Skeletal muscle cell (primary cell): ENCODE data around the gene HDAC7.
"Not testable (repeated sequence)": the region's sequence is repeated elsewhere in the genome, so short reads cannot be mapped to it uniquely, and the experiment has no call there.

Experiments used
- DNase-seq: peaks from one replicate; pipeline ENCODE4 v3.0.0-alpha.2; 2010; ENCODE audit warnings: low read depth
- H3K4me3 ChIP-seq: 2 replicates; pipeline ENCODE4 v1.5.1; 2011; ENCODE audit warnings: low read depth, mild to moderate bottlenecking, control low read depth, low read length, moderate library complexity

Gene HDAC7

DNA sequence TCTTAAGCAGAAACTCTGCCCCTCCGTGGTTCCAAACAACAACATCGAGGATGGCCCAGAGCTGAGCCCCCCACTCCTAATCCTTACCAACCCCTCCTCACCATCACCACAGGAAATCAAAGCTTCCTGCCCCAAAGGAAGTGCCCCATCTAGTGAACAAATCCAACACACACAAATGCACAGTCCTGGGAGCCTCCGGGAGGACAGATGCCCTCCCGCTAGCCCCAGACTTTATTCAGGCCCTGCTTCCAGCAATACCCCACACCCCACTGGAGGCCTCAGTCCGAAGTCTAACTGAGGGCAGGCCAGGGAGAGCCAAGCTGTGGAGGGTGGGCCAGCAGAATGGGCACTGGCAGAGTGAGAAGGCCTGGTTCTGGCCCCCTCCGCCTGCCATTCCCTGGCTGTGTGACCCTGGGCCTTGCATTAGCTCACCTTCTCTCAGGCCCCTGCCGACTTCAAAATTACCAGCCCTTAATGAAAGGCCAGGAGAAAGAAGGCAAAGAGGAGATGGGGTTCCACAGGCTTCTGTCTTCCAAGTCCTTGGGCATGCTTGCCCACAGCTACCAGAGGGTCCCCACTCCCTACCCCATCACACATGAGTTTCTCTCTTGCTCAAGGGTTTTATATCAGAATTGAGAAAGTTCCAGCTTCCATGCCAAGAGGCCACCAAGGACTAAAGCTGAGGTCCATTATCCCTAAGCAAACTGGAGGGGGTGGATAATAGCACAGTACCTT, 2.3 kb downstream of the HDAC7 start:
- peak overlapping the region; percentile 79 for H3K4me3 ChIP-seq
- DNase-seq, result no peak

- H3K4me3 ChIP-seq, result peak overlapping the region; percentile 79
These were observed 3.1 kb downstream of the HDAC7 start for GRCh38 chr12:47816403-47817271.

DNA sequence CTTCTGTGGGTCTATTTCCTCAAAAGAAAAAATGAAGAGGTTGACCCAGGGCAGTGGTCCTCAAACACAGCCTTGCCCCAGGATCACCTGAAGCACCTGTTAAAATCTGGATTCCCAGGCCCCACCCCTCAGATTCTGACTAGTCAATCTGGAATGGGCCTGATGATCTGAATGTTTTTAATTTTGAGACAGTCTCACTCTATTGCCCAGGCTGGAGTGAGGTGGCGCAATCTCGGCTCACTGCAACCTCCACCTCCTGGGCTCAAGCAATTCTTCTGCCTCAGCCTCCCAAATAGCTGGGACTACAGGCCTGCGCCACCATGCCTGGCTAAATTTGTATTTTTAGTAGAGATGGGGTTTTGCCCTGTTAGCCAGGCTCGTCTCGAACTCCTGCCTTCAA, 4.3 kb downstream of the HDAC7 start:
- not testable (repeated sequence) for DNase-seq, H3K4me3 ChIP-seq

More at GRCh38 chr12:47816403-47817271, 3.1 kb downstream of the HDAC7 start:
- DNase-seq, result no peak

DNA sequence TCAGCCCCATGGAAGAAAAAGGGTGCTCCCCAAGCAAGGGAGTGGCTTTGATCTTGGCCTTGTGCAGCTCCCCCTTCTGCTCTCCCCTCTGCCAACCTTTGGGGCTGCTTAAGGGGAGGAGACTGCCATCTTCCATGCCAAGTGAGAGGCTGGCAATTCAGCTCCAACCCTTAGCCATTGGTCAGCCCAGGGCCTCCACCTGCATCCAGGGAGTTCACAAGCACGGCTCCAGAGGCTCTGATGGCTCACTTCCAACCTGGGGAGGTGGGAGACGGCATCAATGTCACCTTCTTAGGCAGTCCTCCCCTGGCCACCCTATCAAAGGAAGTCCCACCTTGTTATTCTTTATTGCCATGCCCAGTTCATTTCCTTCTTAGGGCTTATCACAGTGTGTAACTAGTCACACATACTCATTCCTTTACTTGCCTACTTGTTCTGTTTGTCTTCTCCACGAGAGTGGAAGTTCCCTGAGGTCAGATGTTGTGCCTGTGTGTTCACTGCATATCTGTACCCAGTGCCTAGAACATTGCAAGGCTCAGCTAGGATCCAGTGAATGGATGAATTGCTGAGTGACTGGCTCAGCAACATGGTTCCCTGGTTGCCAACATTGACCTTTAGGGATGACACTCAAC, 5.0 kb downstream of the HDAC7 start:
- H3K4me3 ChIP-seq, result no peak overlapping the region
- no peak for DNase-seq

- DNase-seq, result no peak
- peak overlapping the region; percentile 28 for H3K4me3 ChIP-seq
These were observed 6.0 kb downstream of the HDAC7 start for GRCh38 chr12:47813511-47814196.

DNA sequence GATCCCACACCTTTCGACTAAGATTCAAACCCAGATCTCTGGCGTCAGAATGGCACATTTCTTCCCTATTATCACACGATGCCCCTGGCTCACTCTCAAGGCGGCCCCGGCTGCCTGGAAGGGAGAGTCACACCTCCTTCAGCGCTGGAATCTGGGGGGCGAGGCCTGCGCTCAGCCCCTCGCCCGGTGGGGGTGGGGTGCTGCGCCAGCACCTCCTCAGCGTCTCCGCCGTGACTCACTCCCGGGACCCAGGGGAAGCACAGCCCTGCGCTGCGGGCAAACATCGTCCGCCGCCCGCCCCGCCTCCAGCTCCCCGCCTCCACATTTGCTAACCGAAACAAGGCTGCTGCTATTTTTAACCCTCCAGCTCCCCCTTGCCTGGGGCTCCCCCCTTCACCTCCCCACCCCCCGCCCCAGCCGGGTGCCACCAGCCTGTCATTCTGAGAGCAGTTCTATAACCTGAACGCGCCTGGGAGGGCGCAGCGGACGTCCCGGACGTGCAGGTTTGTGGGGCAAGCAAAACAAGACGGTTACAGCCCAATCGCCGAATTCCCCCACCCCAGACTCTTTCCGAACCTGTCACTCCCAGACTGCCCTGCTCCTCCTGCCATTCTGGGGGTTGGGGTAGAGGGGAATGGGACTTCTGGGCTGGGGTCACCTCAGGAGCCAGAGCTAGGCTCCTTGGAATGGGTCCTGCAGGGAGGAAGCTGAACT, 6.7 kb downstream of the HDAC7 start:
- peak overlapping the region; percentile 28 for H3K4me3 ChIP-seq
- peak; percentile 79 for DNase-seq

- DNase-seq, result peak; percentile 61
- H3K4me3 ChIP-seq, result no peak overlapping the region
These were observed 7.9 kb downstream of the HDAC7 start for GRCh38 chr12:47811581-47812484.

DNA sequence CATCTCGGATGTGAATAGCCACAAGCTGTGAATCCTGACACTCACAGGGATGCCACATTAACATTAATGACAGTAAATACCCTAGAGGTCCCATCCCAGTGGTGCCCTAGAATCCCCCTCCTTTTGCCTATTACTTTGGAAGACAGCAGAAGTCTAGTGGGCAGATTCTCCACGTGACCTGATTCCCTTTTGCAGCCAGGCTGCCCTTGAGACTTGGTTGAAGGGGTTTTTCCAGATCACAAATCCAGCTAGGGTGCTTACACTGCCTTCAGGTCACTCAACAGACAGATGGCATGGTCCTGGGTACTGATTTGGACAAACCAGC, 8.7 kb downstream of the HDAC7 start:
- H3K4me3 ChIP-seq, result no peak overlapping the region
- DNase-seq, result no peak

GRCh38 chr12:47809518-47809917, 10.2 kb downstream of the HDAC7 start:
- DNase-seq, result not testable (repeated sequence)

DNA sequence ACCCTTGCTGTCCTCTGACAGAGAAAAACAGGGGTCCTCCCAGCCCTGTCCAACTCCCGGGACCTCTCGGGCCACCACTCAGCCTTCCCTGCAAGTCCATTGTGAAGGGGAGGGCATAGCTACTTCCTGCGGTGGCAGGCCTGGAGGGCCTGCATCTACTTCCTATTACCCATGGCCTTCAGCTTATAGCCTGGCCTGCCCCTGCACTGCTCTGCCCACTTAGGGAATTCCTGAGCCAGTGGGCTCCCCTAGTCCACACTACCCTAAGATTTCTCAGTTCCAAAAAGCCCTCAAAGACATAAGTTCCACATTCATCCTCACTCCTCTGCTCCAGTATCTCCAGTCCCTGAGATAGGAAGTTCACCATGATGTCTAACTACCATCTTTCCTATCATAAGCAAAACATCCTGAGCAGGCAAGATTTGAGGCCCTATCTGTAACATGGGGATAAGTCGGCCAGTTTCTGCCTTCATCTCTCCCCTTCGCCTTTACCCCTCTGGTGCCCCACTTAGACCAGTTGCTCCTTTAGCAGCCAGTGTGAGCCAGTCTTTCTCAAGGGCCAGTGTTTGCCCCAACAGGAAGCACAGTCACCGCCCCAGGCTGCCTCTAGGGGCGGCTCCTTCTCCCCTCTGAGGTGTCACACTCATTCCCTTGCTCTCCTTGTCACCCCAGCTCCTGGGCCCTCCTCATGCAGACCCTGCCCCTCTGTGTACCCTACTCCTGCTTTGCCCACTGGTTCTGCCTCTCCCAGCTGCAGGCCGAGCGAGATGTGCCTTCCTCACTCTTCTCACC, 10.9 kb downstream of the HDAC7 start:
- DNase-seq, result no peak

More at GRCh38 chr12:47809518-47809917, 10.2 kb downstream of the HDAC7 start:
- H3K4me3 ChIP-seq, result not testable (repeated sequence)

GRCh38 chr12:47808050-47808449, 11.7 kb downstream of the HDAC7 start:
- H3K4me3 ChIP-seq, result no peak overlapping the region
- DNase-seq, result no peak

More for the DNA sequence above, 10.9 kb downstream of the HDAC7 start:
- H3K4me3 ChIP-seq, result no peak overlapping the region

- no peak overlapping the region for H3K4me3 ChIP-seq
- no peak for DNase-seq
These were observed 12.4 kb downstream of the HDAC7 start for GRCh38 chr12:47807338-47807737.

DNA sequence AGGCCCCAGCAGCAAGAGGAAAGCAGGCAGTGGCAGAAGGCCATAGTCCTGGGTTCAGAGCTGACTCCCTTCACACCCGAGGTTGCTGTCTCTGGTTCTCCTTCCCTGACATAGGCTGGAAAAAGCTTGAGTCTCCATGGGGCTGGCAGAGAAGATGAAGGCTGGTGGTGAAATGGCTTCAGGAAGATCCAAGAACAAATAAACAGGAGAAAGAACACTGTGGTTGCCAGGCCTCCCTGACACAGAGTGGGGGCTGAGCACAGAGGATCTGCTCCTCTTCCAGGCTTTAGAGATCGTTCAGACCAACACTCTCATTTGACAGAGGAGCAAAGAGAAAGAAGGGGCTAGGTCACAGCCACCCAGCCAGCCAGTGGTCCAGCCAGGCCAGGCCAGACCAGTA, 14.3 kb downstream of the HDAC7 start:
- no peak overlapping the region for H3K4me3 ChIP-seq
- DNase-seq, result no peak

DNA sequence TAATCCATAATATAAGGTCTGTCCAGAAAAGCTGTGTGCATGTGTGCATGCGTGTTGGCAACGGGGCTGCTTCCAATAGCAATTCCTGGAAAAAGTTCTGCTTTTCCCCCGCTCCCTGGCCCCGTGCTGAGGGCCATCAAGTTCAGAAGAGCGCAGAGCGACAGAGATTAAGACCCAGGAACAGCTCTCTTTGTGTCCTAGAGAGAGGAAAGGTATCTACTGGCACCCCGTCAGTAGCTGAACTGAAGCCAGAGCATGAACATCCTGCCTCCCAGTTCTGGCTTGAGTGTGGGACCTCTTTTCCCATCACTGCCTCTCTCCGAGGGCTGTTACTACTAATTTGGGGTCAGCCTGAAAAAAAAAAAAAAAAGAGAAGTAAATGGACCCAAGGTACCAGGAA, 15.5 kb downstream of the HDAC7 start:
- H3K4me3 ChIP-seq, result no peak overlapping the region
- DNase-seq, result no peak

DNA sequence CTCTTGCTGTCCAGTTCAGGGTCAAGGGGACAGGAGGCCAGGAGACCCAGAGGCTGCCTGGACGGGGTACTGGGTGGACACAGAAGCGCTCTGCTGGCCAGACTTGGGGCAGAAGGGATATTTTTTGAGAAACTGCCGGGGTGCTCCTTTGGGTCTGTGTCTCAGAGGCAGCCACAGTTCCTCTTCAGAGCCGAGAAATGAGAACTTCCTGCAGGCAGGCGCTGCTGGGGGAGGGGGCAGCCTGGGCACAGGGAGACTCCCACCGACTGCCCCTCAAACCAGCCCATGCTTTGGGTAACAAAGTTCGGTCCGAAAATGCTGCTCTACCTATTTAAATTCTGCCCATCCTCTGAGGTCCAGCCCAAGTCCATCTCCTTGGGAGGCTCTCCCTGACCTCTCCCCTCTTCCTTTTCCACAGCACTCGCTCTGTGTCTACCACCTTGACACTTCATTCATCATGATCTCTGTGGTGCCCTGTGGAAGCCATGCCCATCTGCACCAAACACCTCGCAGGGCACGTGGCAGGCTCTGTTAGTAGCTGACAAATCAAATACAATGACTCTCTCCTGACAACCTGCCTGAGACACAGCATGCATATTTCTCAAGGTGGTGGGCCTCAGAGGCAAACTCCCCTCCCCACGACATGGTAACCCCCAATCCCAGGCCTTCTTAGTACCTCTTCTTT, 16.4 kb downstream of the HDAC7 start:
- no peak for DNase-seq
- H3K4me3 ChIP-seq, result no peak overlapping the region

DNA sequence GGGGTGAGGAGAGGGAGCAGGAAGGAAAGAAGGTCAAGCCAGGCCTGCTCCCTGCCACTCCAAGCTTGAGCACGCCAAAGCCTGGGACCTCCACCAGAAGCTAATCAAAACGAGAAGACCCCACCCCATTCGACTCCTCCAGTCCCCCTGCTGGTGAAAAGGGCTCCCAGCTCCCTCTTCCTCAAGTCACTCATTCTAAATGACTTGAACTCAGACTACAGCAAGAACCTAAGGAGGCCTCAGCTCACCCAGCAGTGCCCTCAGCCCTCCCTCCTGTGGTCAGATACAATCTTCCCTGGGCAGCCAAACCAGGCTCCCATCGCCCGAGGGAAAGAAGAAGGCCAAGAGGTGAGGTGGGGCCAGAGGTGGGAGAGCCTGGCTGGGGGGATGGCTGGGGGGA, 17.4 kb downstream of the HDAC7 start:
- no peak overlapping the region for H3K4me3 ChIP-seq
- DNase-seq, result no peak

GRCh38 chr12:47801904-47802246, 17.8 kb downstream of the HDAC7 start:
- no peak for DNase-seq
- H3K4me3 ChIP-seq, result no peak overlapping the region
